ENCODE results near the gene VEZT.

The VEZT gene, protein sequence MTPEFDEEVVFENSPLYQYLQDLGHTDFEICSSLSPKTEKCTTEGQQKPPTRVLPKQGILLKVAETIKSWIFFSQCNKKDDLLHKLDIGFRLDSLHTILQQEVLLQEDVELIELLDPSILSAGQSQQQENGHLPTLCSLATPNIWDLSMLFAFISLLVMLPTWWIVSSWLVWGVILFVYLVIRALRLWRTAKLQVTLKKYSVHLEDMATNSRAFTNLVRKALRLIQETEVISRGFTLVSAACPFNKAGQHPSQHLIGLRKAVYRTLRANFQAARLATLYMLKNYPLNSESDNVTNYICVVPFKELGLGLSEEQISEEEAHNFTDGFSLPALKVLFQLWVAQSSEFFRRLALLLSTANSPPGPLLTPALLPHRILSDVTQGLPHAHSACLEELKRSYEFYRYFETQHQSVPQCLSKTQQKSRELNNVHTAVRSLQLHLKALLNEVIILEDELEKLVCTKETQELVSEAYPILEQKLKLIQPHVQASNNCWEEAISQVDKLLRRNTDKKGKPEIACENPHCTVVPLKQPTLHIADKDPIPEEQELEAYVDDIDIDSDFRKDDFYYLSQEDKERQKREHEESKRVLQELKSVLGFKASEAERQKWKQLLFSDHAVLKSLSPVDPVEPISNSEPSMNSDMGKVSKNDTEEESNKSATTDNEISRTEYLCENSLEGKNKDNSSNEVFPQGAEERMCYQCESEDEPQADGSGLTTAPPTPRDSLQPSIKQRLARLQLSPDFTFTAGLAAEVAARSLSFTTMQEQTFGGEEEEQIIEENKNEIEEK

GRCh38 chr12:95217377-95218149 is at the start of gene VEZT, which contains the start of gene FGD6:
Gene VEZT (plus strand): TSS chr12:95217807. CDS start chr12:95217851, 44 bp downstream.
Gene FGD6 (minus strand): TSS chr12:95217467. CDS start chr12:95217240, 227 bp downstream.
- ATAC-seq: peak; percentile 89
- TF ChIP-seq OSR1 (CRISPR knock-in tag; IDR thresholded peaks at IDR 0.05) (no peak), ZC3H10 (CRISPR knock-in tag; IDR thresholded peaks at IDR 0.05) (no peak), ISL1 (CRISPR knock-in tag; IDR thresholded peaks at IDR 0.05) (no peak), ESRRG (CRISPR knock-in tag; IDR thresholded peaks at IDR 0.05) (no peak), SNAI2 (CRISPR knock-in tag; IDR thresholded peaks at IDR 0.05) (peak; percentile 76), GLIS3 (CRISPR knock-in tag; IDR thresholded peaks at IDR 0.05) (peak; percentile 65; the same call in 1 of the 2 replicates), ZFP3 (CRISPR knock-in tag; IDR thresholded peaks at IDR 0.05) (peak; percentile 62), TCF4 (CRISPR knock-in tag; IDR thresholded peaks at IDR 0.05; ENCODE audit: borderline replicate concordance) (no peak)
- TF ChIP-seq, protein P1, sequence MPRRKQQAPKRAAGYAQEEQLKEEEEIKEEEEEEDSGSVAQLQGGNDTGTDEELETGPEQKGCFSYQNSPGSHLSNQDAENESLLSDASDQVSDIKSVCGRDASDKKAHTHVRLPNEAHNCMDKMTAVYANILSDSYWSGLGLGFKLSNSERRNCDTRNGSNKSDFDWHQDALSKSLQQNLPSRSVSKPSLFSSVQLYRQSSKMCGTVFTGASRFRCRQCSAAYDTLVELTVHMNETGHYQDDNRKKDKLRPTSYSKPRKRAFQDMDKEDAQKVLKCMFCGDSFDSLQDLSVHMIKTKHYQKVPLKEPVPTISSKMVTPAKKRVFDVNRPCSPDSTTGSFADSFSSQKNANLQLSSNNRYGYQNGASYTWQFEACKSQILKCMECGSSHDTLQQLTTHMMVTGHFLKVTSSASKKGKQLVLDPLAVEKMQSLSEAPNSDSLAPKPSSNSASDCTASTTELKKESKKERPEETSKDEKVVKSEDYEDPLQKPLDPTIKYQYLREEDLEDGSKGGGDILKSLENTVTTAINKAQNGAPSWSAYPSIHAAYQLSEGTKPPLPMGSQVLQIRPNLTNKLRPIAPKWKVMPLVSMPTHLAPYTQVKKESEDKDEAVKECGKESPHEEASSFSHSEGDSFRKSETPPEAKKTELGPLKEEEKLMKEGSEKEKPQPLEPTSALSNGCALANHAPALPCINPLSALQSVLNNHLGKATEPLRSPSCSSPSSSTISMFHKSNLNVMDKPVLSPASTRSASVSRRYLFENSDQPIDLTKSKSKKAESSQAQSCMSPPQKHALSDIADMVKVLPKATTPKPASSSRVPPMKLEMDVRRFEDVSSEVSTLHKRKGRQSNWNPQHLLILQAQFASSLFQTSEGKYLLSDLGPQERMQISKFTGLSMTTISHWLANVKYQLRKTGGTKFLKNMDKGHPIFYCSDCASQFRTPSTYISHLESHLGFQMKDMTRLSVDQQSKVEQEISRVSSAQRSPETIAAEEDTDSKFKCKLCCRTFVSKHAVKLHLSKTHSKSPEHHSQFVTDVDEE (CRISPR knock-in tag; IDR thresholded peaks at IDR 0.05): 0 out of 2 replicates have a peak, but pooled peaks have one; percentile 36

GRCh38 chr12:95168746-95169145 is 48.9 kb upstream of the VEZT start:
- no peak for ATAC-seq

DNA sequence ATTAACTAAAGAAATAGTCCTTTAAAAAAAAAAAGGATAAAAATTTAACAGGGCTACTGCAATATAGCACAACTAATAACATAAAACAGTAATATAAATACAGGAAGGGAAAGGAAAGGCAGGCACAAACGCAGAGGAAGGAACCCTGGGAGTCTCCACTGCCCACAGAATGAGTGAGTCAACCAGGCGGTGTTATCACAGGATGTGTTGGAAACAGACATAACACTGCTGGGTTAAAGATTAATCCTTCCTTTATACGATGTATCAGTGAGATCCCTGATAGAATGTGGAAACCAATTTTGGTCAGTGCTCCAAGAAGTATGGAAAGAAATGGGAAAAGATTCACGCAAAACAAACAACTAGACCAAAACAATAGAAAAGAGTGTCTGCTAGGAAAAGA is 48.2 kb upstream of the VEZT start:
- TF ChIP-seq CSDC2 (CRISPR knock-in tag; IDR thresholded peaks at IDR 0.05) (no peak), ZNF565 (CRISPR knock-in tag; conservative IDR thresholded peaks at IDR 0.05; ENCODE audit: low read depth) (no peak), SNAI2 (CRISPR knock-in tag; IDR thresholded peaks at IDR 0.05) (no peak)
- peak; percentile 73 for ATAC-seq

More at GRCh38 chr12:95168746-95169145, 48.9 kb upstream of the VEZT start:
- TF ChIP-seq ZNF8 (CRISPR knock-in tag; IDR thresholded peaks at IDR 0.05) (no peak), BACH2 (CRISPR knock-in tag; IDR thresholded peaks at IDR 0.05; ENCODE audit: borderline replicate concordance) (no peak), PPARA (CRISPR knock-in tag; IDR thresholded peaks at IDR 0.05; ENCODE audit: borderline replicate concordance) (no peak)

DNA sequence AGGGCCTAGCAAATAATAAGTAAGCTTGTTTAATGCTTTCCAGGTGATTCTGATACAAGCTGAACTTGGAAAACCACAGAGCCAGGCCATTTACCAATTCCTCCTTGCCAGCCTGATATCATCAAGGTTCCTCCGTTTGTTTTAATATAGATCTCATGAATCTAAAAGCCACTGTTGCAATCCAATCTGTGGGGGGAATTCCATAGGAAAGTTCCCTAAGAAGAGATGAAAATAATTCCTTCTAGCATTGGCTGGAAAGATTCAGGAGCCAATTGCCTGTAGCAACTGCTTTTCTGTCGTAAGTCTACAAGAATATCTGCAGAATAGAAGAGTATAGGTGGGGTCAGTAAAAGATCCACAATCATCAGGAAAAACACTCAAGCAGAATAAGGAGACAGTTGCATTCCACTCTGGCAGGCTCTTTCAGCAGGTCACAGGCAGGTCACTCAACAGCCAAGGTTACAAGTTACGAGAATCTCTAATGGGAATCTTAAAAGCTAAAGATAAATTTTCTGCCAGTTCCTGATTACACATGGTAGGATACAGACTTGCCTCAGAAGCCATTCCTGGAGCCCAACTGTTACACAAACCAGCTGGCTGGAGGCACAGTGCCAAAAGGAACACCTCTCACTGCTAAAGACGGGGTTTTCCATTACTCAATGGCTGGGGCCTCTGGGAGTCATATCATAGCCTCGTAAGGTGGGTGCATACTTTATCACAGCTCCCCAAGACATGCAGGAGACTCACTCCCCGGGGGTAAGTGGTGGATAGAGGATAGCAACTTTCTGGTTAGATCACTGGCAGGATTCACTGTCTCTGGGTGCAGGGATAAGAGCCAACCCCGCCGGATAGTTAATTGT is 44.0 kb upstream of the VEZT start:
- ATAC-seq: peak; percentile 86
- TF ChIP-seq ARNTL (CRISPR knock-in tag; IDR thresholded peaks at IDR 0.05; ENCODE audit: borderline replicate concordance, low read depth) (no peak), GLIS3 (CRISPR knock-in tag; IDR thresholded peaks at IDR 0.05) (no peak), ZFP30 (CRISPR knock-in tag; IDR thresholded peaks at IDR 0.05) (no peak), RARB (CRISPR knock-in tag; IDR thresholded peaks at IDR 0.05) (no peak; the same call in 1 of the 2 replicates), SNAI2 (CRISPR knock-in tag; IDR thresholded peaks at IDR 0.05) (peak; percentile 79), ISL1 (CRISPR knock-in tag; IDR thresholded peaks at IDR 0.05) (peak; percentile 94), PPARA (CRISPR knock-in tag; IDR thresholded peaks at IDR 0.05; ENCODE audit: borderline replicate concordance) (no peak), OSR1 (CRISPR knock-in tag; IDR thresholded peaks at IDR 0.05) (no peak), ZNF565 (CRISPR knock-in tag; conservative IDR thresholded peaks at IDR 0.05; ENCODE audit: low read depth) (no peak), BACH2 (CRISPR knock-in tag; IDR thresholded peaks at IDR 0.05; ENCODE audit: borderline replicate concordance) (no peak), PATZ1 (CRISPR knock-in tag; IDR thresholded peaks at IDR 0.05; ENCODE audit: borderline replicate concordance) (no peak), ZFP3 (CRISPR knock-in tag; IDR thresholded peaks at IDR 0.05) (peak; percentile 15; the same call in 1 of the 2 replicates)
- TF ChIP-seq, protein P1 (CRISPR knock-in tag; IDR thresholded peaks at IDR 0.05): no peak; the same call in none of the 2 replicates
- TF ChIP-seq, protein P2, sequence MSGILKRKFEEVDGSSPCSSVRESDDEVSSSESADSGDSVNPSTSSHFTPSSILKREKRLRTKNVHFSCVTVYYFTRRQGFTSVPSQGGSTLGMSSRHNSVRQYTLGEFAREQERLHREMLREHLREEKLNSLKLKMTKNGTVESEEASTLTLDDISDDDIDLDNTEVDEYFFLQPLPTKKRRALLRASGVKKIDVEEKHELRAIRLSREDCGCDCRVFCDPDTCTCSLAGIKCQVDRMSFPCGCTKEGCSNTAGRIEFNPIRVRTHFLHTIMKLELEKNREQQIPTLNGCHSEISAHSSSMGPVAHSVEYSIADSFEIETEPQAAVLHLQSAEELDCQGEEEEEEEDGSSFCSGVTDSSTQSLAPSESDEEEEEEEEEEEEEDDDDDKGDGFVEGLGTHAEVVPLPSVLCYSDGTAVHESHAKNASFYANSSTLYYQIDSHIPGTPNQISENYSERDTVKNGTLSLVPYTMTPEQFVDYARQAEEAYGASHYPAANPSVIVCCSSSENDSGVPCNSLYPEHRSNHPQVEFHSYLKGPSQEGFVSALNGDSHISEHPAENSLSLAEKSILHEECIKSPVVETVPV (CRISPR knock-in tag; IDR thresholded peaks at IDR 0.05): no peak
- TF ChIP-seq, protein P3, sequence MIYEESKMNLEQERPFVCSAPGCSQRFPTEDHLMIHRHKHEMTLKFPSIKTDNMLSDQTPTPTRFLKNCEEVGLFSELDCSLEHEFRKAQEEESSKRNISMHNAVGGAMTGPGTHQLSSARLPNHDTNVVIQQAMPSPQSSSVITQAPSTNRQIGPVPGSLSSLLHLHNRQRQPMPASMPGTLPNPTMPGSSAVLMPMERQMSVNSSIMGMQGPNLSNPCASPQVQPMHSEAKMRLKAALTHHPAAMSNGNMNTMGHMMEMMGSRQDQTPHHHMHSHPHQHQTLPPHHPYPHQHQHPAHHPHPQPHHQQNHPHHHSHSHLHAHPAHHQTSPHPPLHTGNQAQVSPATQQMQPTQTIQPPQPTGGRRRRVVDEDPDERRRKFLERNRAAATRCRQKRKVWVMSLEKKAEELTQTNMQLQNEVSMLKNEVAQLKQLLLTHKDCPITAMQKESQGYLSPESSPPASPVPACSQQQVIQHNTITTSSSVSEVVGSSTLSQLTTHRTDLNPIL (CRISPR knock-in tag; IDR thresholded peaks at IDR 0.05; ENCODE audit: low read depth): peak; percentile 68; the same call in 1 of the 2 replicates

Data from SK-N-SH treated with all-trans-retinoic acid at 6 μM for 48 hours (cell line).